Fibroblast of the aortic adventitia (primary cell): ENCODE measurements around the gene NCOA1. TPM values are rescaled to one million over a fixed set of nuclear protein-coding genes. Genes with fewer than 3 reads are reported as not detected.
A peak's percentile ranks its signal among the peaks of the same experiment; 100 is the strongest.
"Not testable (repeated sequence)": the region's sequence is repeated elsewhere in the genome, so short reads cannot be mapped to it uniquely, and the experiment has no call there.

Experiments used
- DNase-seq: peaks from one replicate; pipeline ENCODE4 v3.0.0-alpha.2; 2010; ENCODE audit warnings: low read depth
- H3K4me3 ChIP-seq: 2 replicates; pipeline ENCODE4 v1.5.1; 2011; ENCODE audit warnings: low read depth, mild to moderate bottlenecking, control low read depth, low read length, moderate library complexity
- total RNA-seq: library from RNA; depleted of rRNA; stranded (reverse); fragments of >200 nt; gene quantifications from 2 replicates; pipeline ENCODE4 v1.2.3, GENCODE V29; 2012; ENCODE audit warnings: low replicate concordance
- TF ChIP-seq, protein P1 (sequence below): IDR thresholded peaks from 2 replicates; pipeline ENCODE4 v1.5.1; 2011; ENCODE audit warnings: mild to moderate bottlenecking, low read length, control low read depth, inconsistent platforms; ENCODE audit not compliant: insufficient read depth

The NCOA1 gene
- total RNA-seq, 1 donor: 24.0 TPM

DNA sequence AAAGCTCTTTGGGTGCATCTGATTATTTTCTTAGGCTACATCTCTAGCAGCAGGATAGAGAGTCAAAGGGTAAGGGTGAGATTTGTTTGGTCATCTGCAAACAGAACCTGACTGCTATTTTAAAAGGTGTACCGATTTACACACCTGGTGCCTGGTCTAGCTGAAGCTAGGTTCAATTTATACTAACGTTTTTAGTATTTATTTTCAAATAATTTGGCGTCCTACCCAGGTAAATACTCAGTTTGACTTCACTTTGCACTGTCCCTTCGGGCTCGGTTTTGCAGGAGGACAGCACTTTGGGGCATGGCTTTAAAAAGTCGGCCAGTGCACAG, 301.5 kb downstream of the NCOA1 start:
- TF ChIP-seq, protein P1, sequence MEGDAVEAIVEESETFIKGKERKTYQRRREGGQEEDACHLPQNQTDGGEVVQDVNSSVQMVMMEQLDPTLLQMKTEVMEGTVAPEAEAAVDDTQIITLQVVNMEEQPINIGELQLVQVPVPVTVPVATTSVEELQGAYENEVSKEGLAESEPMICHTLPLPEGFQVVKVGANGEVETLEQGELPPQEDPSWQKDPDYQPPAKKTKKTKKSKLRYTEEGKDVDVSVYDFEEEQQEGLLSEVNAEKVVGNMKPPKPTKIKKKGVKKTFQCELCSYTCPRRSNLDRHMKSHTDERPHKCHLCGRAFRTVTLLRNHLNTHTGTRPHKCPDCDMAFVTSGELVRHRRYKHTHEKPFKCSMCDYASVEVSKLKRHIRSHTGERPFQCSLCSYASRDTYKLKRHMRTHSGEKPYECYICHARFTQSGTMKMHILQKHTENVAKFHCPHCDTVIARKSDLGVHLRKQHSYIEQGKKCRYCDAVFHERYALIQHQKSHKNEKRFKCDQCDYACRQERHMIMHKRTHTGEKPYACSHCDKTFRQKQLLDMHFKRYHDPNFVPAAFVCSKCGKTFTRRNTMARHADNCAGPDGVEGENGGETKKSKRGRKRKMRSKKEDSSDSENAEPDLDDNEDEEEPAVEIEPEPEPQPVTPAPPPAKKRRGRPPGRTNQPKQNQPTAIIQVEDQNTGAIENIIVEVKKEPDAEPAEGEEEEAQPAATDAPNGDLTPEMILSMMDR: no peak
- DNase-seq: no peak
- peak overlapping the region; percentile 96 for H3K4me3 ChIP-seq

DNA sequence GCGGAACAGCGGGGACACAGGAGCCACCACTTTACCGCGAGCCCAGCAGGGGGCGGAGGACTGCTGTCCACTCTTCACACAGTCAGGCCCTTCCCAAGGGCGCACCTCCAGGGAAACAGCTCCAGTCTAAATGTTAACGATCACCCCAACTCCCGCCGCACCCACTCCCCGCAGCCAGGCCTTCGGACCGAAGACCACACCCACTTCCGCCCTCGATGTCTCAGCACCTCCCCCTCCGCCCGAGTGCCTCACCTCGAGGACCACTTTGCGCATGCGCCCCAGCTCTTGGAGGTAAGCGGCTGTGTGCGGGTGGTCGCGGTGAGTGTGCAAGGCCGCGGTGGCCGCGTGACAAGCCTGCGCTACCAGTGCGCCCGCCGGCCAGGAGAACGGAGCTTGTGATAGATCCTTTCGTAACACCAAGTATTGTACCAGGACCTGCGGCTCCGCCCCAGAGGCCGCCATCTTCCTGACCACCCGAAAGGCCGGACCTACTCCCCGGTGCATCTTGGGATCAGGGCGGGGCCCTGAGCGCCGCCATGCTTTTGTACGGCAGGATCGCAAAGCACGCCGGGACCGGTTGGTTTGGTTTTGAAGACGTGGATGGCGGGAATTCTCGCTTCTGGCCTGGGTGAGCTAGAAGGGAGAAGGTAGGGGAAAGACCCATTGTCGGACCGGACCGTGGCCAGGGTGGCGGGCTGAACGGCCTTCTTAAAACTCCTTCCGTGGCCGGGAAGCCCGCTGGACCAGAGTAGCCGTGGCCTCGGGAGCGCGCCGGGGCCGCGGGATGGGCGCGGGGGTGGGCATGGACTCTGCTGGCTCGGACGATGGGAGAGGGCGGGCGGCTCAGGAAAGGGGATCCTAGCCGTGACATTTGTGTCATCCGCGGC, 302.1 kb downstream of the NCOA1 start, which contains the start of the genes CENPO and PTRHD1:
Gene CENPO, plus strand, starts transcription at position 552 of the 887 bp plus-strand sequence. CDS start 495 bp downstream, outside the sequence.
Gene PTRHD1, minus strand, starts transcription at position 518 of the 887 bp plus-strand sequence. Its CDS starts 14 bp downstream, at position 504.
- H3K4me3 ChIP-seq: peak within 1 kb of the TSS; percentile 96
- TF ChIP-seq, protein P1: peak; percentile 74

DNA sequence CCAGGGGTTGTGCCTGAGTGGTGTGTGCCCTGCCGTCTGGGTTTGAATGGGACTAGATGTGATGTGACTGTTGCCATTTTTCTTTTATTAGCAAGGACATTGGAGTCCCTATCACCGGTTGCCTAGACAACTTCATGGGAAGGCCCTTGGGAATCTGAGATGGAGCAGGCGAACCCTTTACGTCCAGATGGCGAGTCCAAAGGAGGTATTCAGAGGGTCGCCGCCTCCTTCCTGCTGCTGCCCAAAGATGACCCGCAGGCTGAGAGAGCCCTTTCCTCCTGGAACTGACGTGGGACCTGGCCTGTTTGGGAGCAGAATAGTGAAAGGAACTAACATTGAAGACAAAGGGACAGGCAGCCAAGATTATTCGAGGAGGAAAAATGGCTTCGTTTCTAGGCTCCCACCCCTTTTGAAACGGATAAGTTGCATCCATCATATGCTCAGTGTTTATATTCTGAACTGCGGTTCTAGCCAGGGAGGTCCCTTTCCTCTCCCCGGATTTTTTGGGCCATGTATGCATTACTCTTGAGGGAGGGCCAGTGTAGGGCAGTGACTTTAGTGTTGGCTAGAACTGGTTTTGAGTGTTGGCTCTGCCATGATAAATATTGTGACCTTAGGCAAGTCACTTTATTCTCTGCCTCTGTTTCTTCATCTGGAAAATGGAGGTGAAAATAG, 302.8 kb downstream of the NCOA1 start:
- H3K4me3 ChIP-seq: peak overlapping the region; percentile 96
- TF ChIP-seq, protein P1: no peak
- no peak for DNase-seq

More for the DNA sequence above, 302.1 kb downstream of the NCOA1 start, which contains the start of the genes CENPO and PTRHD1:
- peak; percentile 96 for DNase-seq

DNA sequence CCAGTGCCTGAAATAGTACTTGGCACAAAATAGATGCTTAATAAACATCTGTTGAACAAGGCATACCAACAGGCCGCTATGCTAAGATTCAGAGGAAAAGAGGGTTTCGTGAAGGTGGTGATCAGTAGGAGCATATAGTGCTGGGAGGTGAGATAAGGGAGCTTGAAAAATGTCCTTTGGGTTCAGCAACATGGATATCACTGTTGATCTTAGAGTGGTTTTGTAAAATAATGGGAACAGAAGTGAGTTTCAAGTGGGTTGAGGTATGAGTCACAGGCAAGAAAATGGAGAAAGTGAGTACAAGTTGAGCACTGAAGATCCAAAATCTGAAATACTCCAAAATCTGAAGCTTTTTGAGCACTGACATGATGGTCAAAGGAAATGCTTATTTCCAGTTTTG, 306.6 kb downstream of the NCOA1 start:
- DNase-seq: no peak
- TF ChIP-seq, protein P1: no peak
- no peak overlapping the region for H3K4me3 ChIP-seq

DNA sequence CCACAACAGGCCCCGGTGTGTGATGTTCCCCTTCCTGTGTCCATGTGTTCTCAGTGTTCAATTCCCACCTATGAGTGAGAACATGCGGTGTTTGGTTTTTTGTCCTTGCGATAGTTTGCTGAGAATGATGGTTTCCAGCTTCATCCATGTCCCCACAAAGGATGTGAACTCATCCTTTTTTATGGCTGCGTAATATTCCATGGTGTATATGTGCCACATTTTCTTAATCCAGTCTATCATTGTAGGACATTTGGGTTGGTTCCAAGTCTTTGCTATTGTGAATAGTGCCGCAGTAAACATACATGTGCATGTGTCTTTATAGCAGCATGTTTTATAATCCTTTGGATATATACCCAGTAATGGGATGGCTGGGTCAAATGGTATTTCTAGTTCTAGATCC, 309.4 kb downstream of the NCOA1 start:
- not testable (repeated sequence) for H3K4me3 ChIP-seq, DNase-seq

DNA sequence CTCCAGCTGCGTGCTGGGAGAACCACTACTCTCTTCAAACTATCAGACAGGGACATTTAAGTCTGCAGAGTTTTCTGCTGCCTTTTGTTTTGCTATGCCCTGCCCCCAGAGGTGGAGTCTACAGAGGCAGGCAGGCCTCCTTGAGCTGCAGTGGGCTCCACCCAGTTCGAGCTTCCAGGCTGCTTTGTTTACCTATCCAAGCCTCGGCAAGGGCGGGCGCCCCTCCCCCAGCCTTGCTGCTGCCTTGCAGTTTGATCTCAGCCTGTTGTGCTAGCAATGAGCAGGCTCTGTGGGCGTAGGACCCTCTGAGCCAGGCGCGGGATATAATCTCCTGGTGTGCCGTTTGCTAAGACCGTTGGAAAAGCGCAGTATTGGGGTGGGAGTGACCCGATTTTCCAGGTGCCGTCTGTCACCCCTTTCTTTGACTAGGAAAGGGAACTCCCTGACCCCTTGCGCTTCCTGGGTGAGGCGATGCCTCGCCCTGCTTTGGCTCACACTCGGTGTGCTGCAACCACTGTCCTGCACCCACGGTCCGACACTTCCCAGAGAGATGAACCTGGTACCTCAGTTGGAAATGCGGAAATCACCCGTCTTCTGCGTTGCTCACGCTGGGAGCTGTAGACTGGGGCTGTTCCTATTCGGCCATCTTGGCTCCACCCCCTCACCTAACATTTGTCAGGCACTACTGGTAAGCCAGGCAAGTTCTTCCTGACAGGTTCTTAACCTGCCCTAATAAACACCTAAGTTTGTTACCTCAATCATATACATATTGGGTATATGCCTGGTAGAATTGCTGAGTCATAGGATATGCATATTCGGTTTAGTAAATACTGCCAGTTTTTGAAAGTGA, 315.0 kb downstream of the NCOA1 start:
- not testable (repeated sequence) for H3K4me3 ChIP-seq
- peak; percentile 18 for DNase-seq

DNA sequence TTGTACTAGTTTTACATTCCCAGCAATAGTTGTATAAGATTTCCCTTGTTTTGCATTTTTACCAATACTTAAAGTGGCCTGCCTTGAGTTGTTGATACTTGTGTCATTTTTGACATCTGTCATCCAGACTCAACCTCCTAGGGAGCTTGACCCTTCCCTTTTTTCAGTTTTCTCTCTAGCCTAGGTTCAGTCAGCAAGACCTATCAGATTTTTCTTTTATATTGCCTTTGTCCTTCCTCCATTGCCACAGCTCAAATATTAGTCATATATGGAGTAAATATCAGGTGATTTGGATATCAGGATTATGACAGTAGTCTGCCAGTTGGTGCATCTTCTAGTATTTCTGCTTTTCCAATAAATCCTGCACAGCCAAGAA, 315.6 kb downstream of the NCOA1 start:
- no peak for DNase-seq
- TF ChIP-seq, protein P1: no peak
- no peak overlapping the region for H3K4me3 ChIP-seq
